CD4-positive, alpha-beta T cell treated with Interleukin-10 for 1 hour (primary cell): ENCODE measurements around the gene RNF145.
"Not testable (repeated sequence)": the region's sequence is repeated elsewhere in the genome, so short reads cannot be mapped to it uniquely, and the experiment has no call there.

Experiments
- DNase-seq: peaks from one replicate; pipeline ENCODE4 v3.0.0-alpha.2; 2020

Gene RNF145

DNA sequence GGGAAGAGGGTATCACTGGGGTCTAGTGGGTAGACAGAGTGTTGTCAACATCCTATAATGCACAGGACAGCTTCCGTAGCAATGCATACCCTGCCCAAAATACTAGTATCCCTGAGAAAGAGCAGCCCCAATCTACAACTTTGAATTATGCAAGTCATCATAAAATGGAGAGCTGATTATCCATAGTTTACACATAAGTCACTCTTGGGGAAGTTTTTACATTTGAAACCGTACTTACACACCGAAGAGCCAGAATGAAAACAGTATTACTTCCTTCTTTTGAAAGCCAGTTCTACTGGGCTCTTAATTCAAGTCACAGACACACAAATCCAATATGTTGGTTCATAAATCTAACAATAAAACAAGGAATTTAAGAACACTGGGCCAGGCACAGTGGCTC is 21.6 kb downstream of the RNF145 start:
- DNase-seq, result no peak

GRCh38 chr5:159186319-159186718 is 23.0 kb downstream of the RNF145 start:
- no peak for DNase-seq

DNA sequence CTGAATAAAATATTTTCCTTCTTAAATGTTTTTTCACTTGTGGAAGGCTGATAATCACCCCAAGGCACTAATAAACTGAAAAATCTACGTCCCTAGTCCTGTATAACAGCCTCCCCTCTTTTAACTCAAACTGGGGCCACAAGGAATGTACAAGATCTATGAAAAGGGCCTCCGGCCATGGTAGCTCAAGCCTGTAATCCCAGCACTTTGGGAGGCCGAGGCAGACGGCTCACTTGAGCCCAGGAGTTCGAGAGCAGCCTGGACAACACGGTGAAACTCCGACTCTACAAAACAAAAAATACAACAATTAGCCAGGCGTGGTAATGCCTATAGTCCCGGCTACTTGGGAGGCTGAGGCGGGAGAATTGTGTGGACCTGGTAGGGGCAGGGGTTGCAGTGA is 23.6 kb downstream of the RNF145 start:
- DNase-seq, result no peak

DNA sequence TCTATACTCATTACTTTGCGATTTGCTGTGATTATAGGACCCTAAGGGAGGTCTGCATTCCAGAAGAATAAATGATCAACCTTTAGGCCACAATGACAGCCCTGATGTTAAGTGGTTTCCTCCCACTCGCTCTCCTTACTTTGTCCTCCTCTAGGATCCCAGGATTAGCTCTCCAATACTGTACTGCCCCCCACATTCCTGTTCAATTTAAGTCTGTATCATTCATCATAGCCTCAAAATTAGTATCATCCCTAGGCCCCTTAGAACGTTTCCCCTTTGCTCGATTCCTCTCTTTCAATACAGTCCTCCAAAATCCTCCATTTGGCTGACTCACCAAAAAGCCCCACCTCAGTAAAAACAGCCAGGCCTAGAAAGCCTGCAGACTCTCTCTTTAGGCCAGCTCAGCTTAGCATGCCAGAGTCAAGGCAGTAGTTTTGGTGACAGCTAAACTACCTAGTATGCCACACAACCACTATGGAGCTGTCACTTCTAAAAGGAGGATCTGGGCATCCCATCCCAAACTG is 24.4 kb downstream of the RNF145 start:
- no peak for DNase-seq

- no peak for DNase-seq
Measured at GRCh38 chr5:159184236-159184635, 25.1 kb downstream of the RNF145 start.

DNA sequence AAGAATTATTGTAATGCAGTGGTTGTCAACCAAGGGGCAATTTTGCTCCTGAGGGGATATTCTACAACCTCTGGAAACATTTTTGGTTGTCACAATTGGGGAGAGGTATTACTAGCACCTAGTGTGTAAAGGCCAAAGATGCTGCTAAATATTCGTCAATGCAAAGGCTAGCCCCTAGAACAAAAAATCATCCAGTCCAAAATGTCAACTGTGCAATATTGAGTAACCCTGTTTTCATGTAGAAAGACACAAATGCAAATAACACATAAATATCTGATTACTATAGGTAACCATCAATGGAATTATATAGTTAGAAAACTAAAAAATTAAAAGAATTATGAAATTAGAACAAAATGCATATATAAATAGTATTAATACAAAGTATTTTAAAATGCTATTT is 26.1 kb downstream of the RNF145 start:
- no peak for DNase-seq

- DNase-seq, result no peak
Measured at GRCh38 chr5:159182691-159183090, 26.7 kb downstream of the RNF145 start.

DNA sequence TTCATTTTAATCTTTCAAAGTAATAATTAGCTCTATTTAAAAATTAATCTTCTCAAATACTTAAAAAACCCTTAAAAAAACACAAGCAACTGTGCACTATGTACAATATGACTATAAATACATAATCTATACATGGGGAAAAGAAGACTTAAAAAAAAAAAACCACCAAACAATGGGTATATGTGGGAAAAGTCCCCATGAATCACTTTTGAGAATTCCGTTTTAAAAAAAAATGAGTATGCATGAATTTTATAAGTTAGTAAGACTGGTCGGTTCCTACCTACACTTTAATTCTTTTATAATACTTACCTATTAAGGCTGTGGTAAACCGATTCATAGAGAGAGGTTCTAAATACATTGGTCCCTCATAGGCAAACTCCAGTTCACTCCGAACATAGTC is 27.7 kb downstream of the RNF145 start:
- DNase-seq, result no peak

- no peak for DNase-seq
Measured at GRCh38 chr5:159181152-159181551, 28.2 kb downstream of the RNF145 start.

GRCh38 chr5:159179529-159180305 is 29.6 kb downstream of the RNF145 start:
- DNase-seq, result no peak

DNA sequence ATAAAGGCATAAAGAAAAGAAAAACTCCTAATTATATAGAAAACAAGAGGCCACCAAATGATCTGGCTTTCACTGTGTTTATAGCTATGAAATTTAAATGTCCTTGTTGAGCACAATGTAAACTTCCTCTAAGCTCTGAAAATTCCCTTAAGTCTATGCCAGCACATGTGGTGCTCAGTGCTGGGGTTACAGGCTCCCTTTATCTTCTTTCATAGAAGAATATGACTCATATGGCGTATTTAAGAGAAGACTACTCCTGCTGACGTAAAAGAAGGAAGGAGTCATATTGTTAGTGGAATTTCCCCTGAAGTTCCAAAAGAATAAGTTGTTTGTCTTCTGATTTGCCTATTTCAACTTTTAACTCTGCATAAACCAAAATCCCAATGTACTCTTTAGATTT is 30.4 kb downstream of the RNF145 start:
- DNase-seq, result peak; percentile 20

DNA sequence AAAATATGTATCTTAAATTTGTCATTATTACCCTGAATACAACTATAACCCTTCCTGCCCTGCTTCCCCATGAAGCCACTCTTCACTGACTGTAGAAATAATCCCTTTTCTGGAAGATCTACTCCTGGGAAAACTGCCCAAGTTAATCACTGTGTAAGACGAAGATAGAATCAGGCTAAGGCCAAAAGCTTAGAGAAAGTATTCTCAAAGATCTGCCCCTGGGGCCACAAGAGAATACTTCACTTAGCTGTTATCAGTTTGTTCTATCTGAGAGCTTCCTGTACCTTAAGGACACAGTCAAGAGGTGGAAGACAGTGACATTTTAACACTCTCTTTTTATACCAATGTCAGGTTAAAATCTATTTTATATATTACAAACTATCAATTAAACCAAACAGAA is 33.8 kb downstream of the RNF145 start:
- DNase-seq, result peak; percentile 32

GRCh38 chr5:159174511-159175168 is 34.7 kb downstream of the RNF145 start:
- DNase-seq, result no peak

DNA sequence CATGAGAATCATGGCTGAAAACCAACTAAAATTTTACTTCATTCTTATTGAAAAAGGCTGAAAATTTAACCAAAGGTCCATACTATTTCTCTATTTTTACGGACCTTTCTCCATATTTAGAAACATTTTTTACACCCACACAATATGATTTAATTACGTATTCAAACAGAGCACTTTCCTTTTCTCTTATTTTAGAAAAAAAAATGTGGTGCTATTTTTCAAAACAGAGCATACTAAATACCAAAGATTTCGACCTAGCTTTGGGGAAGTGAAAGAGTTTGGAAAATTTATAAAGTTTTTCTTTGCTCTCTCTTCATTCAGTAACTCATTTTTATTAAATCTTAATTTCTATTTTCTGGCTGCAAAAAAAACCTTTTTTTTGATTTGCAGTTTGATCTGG is 38.1 kb downstream of the RNF145 start:
- DNase-seq, result no peak

- no peak for DNase-seq
Measured at GRCh38 chr5:159170021-159170420, 39.3 kb downstream of the RNF145 start.

GRCh38 chr5:159166416-159166815 is 42.9 kb downstream of the RNF145 start:
- DNase-seq, result no peak

GRCh38 chr5:159163701-159164046 is 45.7 kb downstream of the RNF145 start:
- DNase-seq, result no peak

GRCh38 chr5:159163027-159163700 is 46.2 kb downstream of the RNF145 start:
- DNase-seq, result no peak

DNA sequence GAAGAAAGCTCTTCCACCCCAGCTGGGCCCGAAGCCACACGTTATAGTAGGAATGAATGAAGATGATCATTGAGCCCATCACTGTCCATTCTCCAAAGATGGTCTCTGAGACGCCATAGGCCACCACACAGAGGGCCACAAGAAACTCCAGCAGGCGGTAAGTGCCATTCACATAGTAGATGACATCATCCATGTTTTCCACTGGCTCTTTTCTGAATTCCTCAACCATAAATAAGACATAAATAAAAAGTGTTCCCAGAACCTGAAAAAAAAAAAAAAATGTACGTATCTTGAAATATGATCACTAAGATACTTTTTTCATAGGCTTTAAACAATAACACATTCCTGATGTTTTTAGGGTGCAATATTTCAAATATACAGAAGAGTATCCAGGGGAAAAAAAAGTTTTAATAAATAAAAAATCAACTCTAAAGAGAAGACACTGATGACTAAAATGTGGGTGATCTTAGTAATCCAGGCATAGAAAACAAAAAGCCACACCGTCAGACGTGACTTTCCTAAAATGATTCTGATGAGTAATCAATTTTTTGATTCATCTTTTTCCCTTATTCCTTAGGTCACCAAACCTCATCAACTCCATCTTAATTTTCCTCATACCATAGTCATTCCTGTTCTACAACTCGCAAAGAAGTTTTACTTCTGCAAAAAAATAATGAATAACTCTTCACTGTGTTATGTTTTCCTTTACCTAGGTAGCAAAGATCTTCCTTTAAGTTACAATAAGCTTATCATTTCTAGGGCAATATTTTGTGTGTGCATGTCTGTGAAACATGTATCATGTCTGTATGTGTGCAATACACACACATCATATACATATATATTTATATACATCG is 47.8 kb downstream of the RNF145 start:
- DNase-seq, result no peak

DNA sequence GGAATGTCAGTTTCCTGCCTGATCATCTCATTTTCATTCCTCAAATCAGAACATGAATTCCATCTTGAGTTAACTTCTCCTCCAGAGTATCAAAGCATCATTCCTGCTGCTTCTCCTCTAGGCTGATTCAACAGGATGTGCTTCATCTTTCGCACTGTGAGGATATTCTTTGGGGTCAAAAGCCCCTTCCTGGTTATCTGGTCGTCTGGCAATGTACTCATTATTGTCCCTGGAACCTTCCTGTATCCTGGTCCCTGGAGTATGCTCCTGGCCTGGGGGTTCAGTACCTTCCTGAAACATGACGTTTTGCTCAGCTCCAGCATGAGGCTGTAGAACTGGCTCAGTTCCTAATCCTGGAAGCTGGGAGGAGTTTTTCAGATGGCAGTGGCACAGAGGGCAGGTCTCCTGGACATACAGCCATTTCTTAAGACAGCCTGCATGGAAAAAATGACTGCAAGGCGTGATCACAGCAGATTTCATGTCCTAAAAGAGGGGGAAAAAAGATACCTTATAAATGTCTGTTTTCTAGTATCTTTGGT is 50.7 kb downstream of the RNF145 start:
- not testable (repeated sequence) for DNase-seq

DNA sequence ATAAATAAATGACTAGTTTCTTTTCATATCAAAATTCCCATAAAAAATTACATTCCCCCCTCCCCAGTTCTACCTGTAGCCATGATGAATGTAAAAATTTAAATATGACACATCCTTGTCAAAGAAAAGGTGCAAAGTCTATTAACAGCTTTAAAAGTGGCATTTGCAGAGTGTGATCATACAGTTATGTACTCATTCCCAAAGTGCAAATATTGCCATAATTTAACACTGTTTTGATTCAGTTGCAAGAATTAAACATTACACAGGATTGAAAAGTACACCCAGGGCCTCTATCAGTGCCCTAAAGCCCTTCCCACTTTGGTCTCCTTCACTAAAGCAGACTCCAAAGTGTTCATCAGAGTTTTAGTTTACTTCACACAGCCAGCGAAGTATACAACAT is 51.8 kb downstream of the RNF145 start:
- no peak for DNase-seq

GRCh38 chr5:159156426-159157238 is 52.7 kb downstream of the RNF145 start:
- peak; percentile 75 for DNase-seq
